GM18858 (cell line): ENCODE measurements around the gene SPATS2.
"Not testable (repeated sequence)": the region's sequence is repeated elsewhere in the genome, so short reads cannot be mapped to it uniquely, and the experiment has no call there.

Experiments used
- ATAC-seq: cut with Tn5 transposase; IDR thresholded peaks from one replicate; pipeline ENCODE4 v1.9.1; 2021; ENCODE audit not compliant: unreplicated experiment

The SPATS2 gene

DNA sequence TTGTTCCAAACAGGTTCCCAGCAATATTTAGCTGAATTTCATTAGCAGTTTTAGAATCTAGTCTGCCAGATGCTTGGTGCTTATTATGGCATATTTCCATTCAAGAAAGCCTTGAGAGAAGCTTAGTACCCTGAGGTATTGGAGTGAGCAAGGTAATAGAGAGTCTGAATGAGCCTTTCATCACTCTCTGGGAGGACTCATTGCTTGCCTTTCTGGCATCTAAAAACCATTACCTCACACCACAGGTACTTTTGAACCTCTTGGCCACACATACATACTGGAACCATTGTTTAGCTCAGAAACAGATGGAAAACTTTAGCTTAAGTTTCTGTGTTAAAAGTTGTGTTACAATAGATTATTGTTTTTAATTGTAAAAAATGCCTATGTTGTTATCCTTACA, 144.1 kb downstream of the SPATS2 start:
- no peak for ATAC-seq

GRCh38 chr12:49512546-49512945, 145.3 kb downstream of the SPATS2 start:
- ATAC-seq: no peak

- ATAC-seq: no peak
Observed at GRCh38 chr12:49515266-49515665, 148.0 kb downstream of the SPATS2 start.

DNA sequence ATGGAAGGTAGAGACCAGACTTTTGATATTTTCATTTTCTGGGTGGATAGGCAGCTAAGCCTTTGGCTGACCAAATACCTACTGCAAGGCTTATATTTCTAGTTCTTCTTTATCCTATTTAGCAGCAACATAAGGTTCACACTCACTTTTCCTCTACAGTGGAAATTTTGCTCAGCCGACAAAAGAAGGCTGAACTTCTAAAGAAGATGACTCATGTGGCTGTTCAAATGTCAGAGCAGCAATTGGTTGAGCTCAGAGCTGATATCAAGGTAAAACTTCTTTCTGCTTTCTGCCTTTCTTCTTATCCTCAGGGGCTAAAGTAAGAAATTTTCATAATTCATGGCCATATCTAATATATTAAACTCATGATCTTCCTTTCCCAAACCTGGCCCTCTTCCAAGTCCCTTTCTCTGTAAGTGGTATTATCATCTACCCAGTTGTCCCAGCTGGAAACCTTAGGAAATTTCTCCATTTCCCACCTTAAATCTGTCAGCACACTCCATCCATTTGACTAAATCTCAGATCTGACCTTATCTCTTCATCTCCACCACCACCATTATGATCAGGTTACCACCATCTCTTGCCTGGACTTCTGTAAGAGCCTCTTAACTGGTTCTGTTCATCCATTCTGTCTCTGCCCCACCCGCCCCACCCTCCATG, 151.8 kb downstream of the SPATS2 start:
- no peak for ATAC-seq

- no peak for ATAC-seq
Observed at GRCh38 chr12:49519574-49519936, 152.3 kb downstream of the SPATS2 start.

- ATAC-seq: no peak
Observed at GRCh38 chr12:49521389-49521788, 154.1 kb downstream of the SPATS2 start.

DNA sequence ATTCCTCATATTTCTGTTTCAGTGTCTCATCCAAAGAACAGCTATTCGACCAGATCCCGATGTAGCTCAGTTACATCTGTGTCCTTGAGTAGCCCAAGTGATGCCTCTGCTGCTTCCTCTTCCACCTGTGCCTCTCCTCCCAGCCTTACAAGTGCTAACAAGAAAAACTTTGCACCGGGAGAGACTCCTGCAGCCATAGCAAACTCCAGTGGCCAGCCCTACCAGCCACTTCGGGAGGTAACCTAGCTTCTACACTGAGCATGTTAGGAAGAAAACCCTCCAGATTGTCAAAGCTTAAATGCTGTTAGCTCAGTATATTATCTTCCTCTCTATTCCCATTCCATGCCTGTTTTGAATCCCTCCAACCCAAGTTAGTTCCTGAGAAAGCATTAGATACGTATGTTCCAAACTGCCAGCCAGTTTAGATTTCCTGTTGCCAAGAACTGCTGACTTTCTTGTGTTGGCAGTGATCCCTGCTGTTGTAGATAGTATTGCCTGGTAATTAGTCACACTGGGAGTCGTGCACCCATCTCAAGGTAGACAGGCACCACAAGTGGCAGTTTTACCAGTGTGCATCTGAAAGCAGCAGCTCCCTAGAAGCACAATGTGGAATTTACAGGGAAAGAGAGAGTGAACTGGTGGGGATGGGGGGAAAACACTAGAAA, 157.5 kb downstream of the SPATS2 start:
- ATAC-seq: no peak

DNA sequence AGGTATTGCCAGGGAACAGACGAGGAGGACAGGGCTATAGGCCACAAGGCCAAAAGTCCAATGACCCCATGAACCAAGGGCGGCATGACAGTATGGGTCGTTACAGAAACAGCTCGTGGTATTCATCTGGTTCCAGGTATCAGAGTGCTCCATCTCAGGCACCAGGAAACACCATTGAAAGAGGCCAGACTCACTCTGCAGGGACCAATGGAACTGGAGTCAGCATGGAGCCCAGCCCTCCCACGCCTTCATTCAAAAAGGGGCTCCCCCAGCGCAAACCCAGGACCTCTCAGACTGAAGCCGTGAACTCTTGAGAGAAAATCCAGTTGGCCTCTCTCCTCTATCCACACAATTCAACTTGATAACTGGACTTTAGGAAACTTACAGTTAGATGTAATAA, 158.7 kb downstream of the SPATS2 start:
- ATAC-seq: no peak

DNA sequence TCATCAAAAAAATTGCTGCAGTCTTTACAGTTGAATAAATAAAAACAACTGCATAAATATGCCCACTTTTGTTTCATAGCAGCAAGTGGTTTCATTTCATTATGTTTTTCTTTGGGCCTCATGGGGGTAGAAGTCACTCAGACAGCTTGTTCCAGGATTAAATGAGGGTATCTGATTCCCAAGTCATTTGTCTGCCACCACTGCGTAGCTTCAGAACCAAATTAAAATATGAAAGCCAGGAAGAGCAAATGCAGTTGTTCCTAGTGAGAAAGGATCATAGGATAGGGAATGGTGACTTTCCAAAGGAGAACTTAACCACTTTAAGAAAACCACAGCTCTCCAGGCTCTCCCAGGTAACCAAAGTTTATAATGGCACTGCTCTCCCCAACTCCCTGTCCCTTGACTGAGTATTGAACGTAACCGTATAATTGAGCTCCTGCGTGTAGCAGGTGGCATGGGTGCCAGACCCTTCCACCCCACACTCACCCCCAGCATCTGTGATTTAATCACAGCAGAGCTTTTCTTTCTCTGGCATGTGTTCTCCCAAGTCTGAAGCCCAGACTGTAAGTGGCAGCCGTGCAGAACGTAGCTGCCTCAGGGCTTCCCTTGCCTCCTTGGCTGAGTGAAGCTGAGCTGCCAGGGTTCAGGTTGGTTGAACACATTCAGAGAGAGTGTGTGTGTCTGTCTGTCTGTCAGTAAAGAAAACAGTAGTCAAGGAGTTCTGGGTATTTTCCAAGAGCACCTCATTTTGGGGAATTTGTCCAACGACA, 160.3 kb downstream of the SPATS2 start:
- no peak for ATAC-seq

DNA sequence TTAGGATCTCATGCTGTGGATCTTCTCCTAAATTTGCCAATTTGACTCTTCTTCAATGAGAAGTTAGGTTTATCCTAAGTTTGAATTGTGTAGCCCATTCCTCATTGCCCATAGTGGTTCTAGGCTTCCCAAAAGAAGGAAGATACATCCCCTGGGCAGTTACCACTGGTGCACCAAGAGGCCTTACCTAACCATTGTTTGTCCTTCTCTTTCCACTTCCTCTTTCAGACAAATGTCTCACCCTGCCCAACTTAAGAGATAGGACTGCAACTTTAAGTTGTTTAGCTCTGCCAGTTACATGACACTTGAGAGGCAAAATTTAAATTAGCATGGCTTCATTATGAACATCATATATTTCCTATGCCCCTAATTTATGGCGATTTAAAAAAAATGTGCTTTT, 162.2 kb downstream of the SPATS2 start:
- ATAC-seq: no peak

- ATAC-seq: no peak
Observed at GRCh38 chr12:49531745-49532144, 164.5 kb downstream of the SPATS2 start.

- ATAC-seq: no peak
Observed at GRCh38 chr12:49533331-49533730, 166.1 kb downstream of the SPATS2 start.

DNA sequence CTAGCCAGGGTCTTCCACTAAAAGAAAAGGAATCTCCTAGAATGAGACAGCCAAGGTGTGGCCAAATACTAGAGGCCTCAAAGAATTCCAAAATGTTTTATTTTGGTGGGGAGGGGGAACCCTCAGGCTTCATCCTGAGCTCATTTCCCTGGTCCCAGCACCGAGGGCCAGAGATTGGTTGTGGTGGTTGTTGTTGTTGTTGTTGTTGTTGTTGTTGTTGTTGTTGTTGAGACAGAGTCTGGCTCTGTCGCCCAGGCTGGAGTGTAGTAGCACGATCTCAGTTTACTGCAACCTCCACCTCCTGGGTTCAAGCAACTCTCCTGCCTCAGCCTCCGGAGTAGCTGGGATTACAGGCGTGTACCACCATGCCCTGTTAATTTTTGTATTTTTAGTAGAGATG, 166.9 kb downstream of the SPATS2 start:
- ATAC-seq: not testable (repeated sequence)

- ATAC-seq: no peak
Observed at GRCh38 chr12:49534731-49535278, 167.5 kb downstream of the SPATS2 start.

DNA sequence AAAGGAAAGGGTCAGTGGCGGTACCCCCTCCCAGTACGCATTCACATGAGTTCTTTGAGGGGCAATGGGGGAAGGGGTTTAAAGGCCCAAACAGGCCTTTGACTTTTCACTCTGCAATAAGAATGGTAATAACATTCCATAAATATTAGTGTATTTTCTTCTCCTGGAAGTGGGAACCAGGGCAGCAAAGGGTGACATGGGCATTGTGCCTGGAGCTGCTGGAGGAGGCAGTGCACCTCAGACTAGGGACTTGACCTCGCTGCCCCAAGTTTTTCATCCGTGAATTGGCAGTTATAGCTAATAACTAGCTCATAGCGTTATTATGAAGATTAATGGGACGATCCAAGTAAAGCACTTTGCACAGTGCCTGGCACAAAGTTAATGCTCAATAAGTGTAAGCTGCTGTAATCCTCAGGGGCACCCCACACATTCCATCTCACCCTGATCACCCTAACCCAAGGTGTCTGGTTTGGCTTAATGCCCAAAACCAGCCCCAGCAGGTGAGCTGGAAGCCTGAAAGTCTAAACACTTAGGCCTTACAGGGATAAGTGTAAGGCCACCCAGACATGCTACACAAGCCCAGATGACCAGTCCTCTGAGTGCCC, 168.8 kb downstream of the SPATS2 start:
- ATAC-seq: no peak

DNA sequence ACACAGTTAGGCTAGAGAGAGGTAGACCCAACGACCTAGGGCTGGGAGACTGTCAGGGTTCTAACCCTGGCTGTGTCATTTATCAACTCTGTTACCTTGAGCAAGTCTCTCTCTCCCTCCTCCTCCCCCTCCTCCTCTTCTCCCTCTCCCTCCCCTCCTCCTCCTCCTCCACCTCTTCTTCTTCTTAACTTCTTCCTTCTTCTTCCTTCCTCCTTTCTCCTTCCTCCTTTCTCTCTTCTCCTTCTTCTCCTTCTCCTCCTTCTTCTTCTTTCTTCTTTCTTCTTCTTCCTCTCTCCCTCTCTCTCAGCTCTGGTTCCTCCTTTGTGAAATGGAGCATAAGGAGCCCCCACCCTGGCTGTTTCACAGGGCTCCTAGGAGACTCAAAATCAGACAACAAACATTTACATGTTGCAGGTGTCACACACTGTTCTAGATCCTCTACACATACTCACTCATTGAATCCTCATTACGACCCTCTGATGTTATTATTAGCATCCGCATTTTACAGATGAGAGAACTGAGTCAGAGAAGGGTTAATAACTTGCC, 169.3 kb downstream of the SPATS2 start:
- no peak for ATAC-seq

DNA sequence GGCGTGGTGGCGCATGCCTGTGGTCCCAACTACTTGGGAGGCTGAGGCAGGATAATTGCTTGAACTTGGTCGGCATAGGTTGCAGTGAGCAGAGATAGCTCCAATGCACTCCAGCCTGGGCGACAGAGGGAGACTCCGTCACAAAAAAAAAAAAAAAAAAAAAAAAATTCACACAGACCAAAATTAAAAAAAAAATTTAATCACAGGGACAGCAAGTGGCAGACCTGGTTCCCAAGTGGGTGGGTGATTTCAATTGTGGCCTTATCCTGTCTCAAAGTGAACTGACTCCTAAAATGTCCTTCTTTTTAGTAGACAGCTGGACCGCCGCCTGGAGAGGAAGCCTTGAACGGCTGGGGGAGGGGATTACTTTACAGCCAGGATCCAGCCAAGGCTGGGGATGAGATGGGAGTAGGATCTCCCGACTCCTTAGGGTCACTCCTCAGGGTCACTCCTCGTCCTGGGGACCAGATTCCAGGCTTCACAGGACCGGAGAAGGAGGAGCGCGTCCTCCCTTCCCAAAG, 170.0 kb downstream of the SPATS2 start:
- ATAC-seq: no peak

DNA sequence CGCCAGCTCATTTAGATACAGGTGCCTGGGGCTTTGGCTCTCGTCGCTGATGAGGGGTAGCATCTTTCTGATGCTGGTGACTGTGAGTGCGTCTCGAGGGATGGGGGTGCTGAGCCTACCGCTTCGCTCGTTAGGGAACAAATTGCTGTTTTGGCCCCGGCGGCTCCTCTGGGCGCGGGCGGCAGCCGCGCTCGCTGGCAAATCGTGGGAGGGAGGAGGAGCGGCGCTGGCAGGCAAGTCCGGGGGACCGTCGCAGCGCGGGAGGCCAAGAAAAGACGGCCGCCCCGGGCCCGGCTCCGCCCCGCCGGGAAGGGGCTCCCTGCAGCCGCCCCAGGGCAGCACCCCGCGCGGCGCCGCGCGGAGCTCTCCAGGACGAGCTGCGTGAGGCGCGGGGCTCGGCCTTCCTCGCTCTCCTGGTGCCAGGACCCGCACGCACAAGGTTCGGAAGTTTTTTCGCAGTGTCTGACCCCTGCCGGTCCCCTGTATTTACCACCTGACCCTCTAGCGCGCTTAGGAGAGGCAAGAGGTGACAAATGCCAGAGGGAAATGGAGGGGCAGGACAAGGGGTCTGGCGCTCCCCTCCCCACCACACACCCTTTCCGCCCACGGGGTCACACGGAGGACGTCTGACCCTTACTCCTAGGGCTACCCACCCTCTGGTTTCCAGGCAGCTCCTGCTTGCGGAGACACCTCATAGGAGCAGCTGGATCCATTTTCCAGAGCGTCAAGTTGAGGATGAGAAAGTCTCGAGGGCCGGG, 170.7 kb downstream of the SPATS2 start:
- ATAC-seq: no peak

DNA sequence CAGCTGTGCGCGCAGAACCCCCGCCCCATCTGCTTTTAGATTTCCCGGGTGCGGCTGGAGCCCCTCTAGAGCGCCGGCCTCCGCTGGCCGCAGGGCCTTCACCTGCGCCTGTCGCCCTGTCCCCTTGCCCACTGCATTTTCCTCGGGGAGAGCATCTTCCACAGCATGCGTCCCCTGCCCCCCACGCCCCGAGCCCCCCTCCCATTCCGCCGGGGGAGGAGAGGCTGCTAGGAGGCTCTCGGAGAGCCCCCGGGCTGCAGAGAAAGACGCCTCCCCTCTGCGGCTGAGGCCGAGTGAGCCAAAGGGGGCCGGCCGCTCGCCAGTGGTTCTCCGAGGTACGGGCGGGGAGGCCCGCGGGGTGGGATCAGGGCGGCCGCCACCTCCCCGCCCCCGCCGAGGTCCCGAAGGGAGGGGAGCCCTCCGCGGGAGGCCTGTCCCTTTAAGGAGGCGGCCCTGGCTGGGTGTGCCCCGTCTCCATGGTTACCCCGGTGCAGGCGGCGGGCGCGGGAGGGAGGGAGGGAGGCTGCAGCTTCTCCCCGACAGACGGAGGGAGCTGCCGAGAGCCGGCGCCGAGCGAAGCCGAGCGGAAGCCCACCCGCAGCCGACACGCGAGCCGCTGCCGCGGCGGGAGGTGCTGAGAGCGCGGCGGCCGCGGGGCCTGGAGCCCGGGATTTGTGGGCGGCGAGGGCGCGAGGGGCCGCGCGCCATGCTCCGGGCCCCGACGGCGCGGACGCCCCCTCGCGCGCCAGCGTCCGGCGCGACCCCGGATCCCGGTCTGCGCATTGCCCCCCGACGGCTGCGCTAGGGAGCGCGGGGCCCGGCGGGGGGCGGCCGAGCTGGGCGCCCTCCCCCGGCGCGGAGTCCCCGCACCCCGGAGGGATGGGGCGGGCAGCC, 171.5 kb downstream of the SPATS2 start, which contains the start of gene KCNH3:
Gene KCNH3, plus strand, starts transcription at position 521 of the 894 bp plus-strand sequence. CDS start 387 bp downstream, outside the sequence.
- ATAC-seq: no peak
